ENCODE data around the gene UFSP2.

GRCh38 chr4:185426960-185427688 is 1.4 kb upstream of the UFSP2 start:
- TF ChIP-seq CTCF (IDR thresholded peaks at IDR 0.05) (no peak), EP300 (IDR thresholded peaks at IDR 0.05) (no peak), POLR2A (IDR thresholded peaks at IDR 0.05) (no peak)
